Panc1 (cell line): ENCODE results near the gene NLRP1. TPM values are rescaled to one million over a fixed set of nuclear protein-coding genes. Genes with fewer than 3 reads are reported as not detected.

Source experiments
- ATAC-seq: fragments of 200-7000 bp; cut with Tn5 transposase; 2 replicates; pipeline ENCODE4 v1.9.1; 2020; ENCODE audit warnings: mild to moderate bottlenecking, moderate library complexity
- BruUV-seq: library from RNA; stranded (reverse); fragments of 400-500 nt; replicated peaks from 2 replicates; lab custom pipeline; 2021; lab: Mats Ljungman, UMichigan
- CTCF ChIA-PET: fragments of 300-600 bp; sonication (Branson Sonifier 250); formaldehyde crosslinking; loops from one replicate; lab custom pipeline; 2022; ENCODE audit warnings: antibody characterized with exemption; lab: Charles Lee
- POLR2A ChIA-PET: fragments of 300-600 bp; sonication (Branson Sonifier 250); formaldehyde crosslinking; loops from one replicate; lab custom pipeline; 2022; ENCODE audit warnings: antibody characterized with exemption; lab: Charles Lee
- DNase-seq: peaks from one replicate; pipeline ENCODE4 v3.0.0-alpha.2; 2010; ENCODE audit warnings: low read depth, low spot score
- H3K27ac ChIP-seq: 2 replicates; pipeline ENCODE4 v1.5.1; 2011; ENCODE audit warnings: mild to moderate bottlenecking, low read length, inconsistent platforms
- H3K27me3 ChIP-seq: fragments of 200-500 bp; sonication (Bioruptor generic); 2 replicates; pipeline ENCODE4 v1.6.0; 2014; ENCODE audit warnings: low read length, inconsistent platforms; ENCODE audit not compliant: control insufficient read depth, insufficient read depth
- H3K36me3 ChIP-seq: fragments of 200-500 bp; sonication (Bioruptor generic); 2 replicates; pipeline ENCODE4 v1.5.1; 2014; ENCODE audit warnings: inconsistent platforms, mild to moderate bottlenecking, low read length, moderate library complexity; ENCODE audit not compliant: control insufficient read depth, insufficient read depth
- H3K4me1 ChIP-seq: 2 replicates; pipeline ENCODE4 v1.5.1; 2011; ENCODE audit warnings: inconsistent platforms, mild to moderate bottlenecking, low read length, moderate library complexity; ENCODE audit not compliant: control insufficient read depth, insufficient read depth
- H3K4me3 ChIP-seq, 2 experiments: 2 replicates each; pipeline ENCODE4 v1.5.1; 2011 to 2012; ENCODE audit warnings: low read depth in 2 of 2, low read length in 2 of 2, mild to moderate bottlenecking in 2 of 2, inconsistent platforms in 1 of 2, moderate library complexity in 1 of 2
- H3K9me3 ChIP-seq: fragments of 200-500 bp; sonication (Bioruptor generic); 2 replicates; pipeline ENCODE4 v1.5.1; 2014; ENCODE audit warnings: low read depth, mild to moderate bottlenecking, inconsistent platforms, low read length, moderate library complexity; ENCODE audit not compliant: control insufficient read depth, insufficient read depth
- CTCF ChIP-seq: fragments of 450-650 bp; IDR thresholded peaks from 2 replicates; pipeline ENCODE4 v1.5.1; 2017; ENCODE audit warnings: mild to moderate bottlenecking
- POLR2AphosphoS5 ChIP-seq: IDR thresholded peaks from 2 replicates; pipeline ENCODE4 v1.6.1; 2012; ENCODE audit warnings: mild to moderate bottlenecking, low read depth, low read length, moderate library complexity
- REST ChIP-seq, 2 experiments: IDR thresholded peaks; 2 replicates each; pipeline ENCODE4 v1.6.1; 2011 to 2012; ENCODE audit warnings: low read depth in 2 of 2, control low read depth in 1 of 2, low read length in 1 of 2, mild to moderate bottlenecking in 1 of 2, moderate library complexity in 1 of 2; ENCODE audit not compliant: insufficient read depth in 1 of 2
- SIN3A ChIP-seq: IDR thresholded peaks from 2 replicates; pipeline ENCODE4 v1.6.1; 2012; ENCODE audit warnings: low read depth, mild to moderate bottlenecking, low read length, moderate library complexity, borderline replicate concordance; ENCODE audit not compliant: insufficient read depth
- TCF7L2 ChIP-seq: IDR thresholded peaks from 2 replicates; pipeline ENCODE4 v1.6.1; 2011; ENCODE audit warnings: mild to moderate bottlenecking, low read depth, low read length, inconsistent platforms
- in situ Hi-C: cut with HindIII; loops from 2 replicates; pipeline ENCODE4 v1.10.0; 2016; ENCODE audit warnings: low sequenced_read_pairs, low pct_unique_long_range_greater_than_20kb
- intact Hi-C: fragments of 100-400 bp; cut with micrococcal nuclease; formaldehyde crosslinking; loops from one replicate; pipeline ENCODE4 v1.10.0; 2022; ENCODE audit not compliant: unreplicated experiment
- total RNA-seq: library from RNA; stranded (reverse); gene quantifications from one replicate; pipeline ENCODE4 v1.2.1, GENCODE V29; 2021; ENCODE audit not compliant: unreplicated experiment

Gene NLRP1
- total RNA-seq, 1 experiment from 2014 or later: 0.57 TPM

- ChIA-PET CTCF (no interaction called here), POLR2A (interaction anchor here (0.6 kb wide), 1 partner anchor 770 kb away, joined by 7 read pairs; no protein-coding TSS in a partner anchor)
- in situ Hi-C loops: no loop called here
- no peak overlapping the region for H3K27ac ChIP-seq
- intact Hi-C loops: no loop called here
- no peak overlapping the region for H3K4me3 ChIP-seq
- DNase-seq: no peak
- H3K27me3 ChIP-seq: 0 out of 2 replicates have a peak, but pooled peaks cover 2% of the 10 kb centered on the region
- no peak for ATAC-seq
- no peaks in the 10 kb centered on the region for H3K4me1 ChIP-seq
- no peak for TF ChIP-seq CTCF
- no peak for TF ChIP-seq TCF7L2
- no peak for TF ChIP-seq POLR2AphosphoS5
- no peak for TF ChIP-seq SIN3A
- TF ChIP-seq REST (IDR thresholded peaks at IDR 0.05; ENCODE audit: insufficient read depth in 1 of 2, low read depth in 2 of 2, low read length in 1 of 2): no peak
- no peaks in the 10 kb centered on the region for H3K36me3 ChIP-seq
- H3K9me3 ChIP-seq: no peaks in the 10 kb centered on the region
- BruUV-seq: no TSS peak
Measured at GRCh38 chr17:5615476-5615875, 31.2 kb upstream of the NLRP1 start.

GRCh38 chr17:5610956-5611355 is 26.6 kb upstream of the NLRP1 start:
- intact Hi-C loops (no loop called here), in situ Hi-C loops (no loop called here)
- CTCF ChIA-PET: no interaction called here
- H3K27me3 ChIP-seq: peaks cover 5% of the 10 kb centered on the region; the same call in 1 of the 2 replicates
- DNase-seq (no peak), ATAC-seq (no peak)
- TF ChIP-seq REST (IDR thresholded peaks at IDR 0.05; ENCODE audit: insufficient read depth in 1 of 2, low read depth in 2 of 2, low read length in 1 of 2) (no peak), CTCF (no peak), POLR2AphosphoS5 (no peak), SIN3A (no peak)
- H3K4me1 ChIP-seq: no peaks in the 10 kb centered on the region
- H3K4me3 ChIP-seq: no peak overlapping the region
- no TSS peak for BruUV-seq
- H3K36me3 ChIP-seq: no peaks in the 10 kb centered on the region
- no peaks in the 10 kb centered on the region for H3K9me3 ChIP-seq
- no peak overlapping the region for H3K27ac ChIP-seq
- POLR2A ChIA-PET: no interaction called here
